Measurements from ENCODE around the gene KCNMB1. TPM values are rescaled to one million over a fixed set of nuclear protein-coding genes. Genes with fewer than 3 reads are reported as not detected.
"Not testable (repeated sequence)": the region's sequence is repeated elsewhere in the genome, so short reads cannot be mapped to it uniquely, and the experiment has no call there.

KCNMB1 gene
- total RNA-seq, 1 experiment from 2014 or later: not detected

DNA sequence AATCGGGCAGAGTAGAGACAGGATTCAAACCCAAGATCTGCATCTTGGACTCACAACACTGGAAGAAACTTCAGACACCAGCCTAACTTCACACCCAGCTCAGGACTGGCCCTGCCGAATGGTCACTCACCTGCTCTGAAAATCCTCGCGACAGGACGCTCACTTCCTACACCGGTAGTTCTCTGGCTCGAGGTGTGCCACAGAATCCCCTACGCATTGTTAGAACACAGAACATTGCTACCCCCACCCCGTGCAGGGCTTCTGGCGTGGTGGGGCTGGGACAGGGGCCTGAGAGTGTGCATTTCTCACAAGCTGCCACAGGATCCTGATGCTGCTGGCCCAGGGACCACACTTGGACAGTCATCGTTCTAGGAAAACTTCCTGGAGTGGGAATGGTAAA lies 12.1 kb downstream of the KCNMB1 start:
- no peak for DNase-seq (ENCODE audit: low spot score)

DNA sequence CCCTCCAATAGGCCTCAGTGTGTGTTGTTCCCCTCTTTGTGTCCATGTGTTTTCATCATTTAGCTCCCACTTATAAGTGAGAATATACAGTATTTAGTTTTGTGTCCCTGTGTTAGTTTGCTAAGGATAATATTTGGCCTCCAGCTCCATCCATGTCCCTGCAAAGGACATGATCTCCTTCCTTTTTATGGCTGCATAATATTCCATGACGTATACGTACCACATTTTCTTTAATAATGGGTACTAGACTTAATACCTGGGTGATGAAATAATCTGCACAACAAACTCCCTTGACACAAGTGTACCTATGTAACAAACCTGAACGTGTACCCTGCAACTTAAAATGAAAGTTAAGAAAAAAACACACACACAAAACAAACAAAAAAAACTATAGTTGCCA lies 12.6 kb downstream of the KCNMB1 start:
- not testable (repeated sequence) for DNase-seq (ENCODE audit: low spot score)

DNA sequence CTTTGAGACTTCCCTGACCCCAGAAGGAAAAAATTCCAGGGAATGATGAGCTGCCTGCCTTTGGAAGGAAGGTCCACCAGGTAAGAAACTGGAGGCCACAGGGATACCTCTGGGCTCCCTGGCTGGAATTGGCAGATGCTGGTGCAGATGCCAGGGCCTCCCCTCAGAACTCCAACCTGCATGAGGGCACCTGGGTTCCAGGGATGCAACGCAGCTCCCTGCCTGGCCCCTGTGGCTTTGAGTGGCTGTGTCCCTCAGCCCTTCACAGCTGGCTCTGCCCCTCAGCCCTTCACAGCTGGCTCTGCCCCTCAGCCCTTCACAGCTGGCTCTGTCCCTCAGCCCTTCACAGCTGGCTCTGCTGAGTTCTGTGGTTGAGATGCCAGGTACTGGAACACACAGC lies 13.9 kb downstream of the KCNMB1 start:
- DNase-seq (ENCODE audit: low spot score): no peak

DNA sequence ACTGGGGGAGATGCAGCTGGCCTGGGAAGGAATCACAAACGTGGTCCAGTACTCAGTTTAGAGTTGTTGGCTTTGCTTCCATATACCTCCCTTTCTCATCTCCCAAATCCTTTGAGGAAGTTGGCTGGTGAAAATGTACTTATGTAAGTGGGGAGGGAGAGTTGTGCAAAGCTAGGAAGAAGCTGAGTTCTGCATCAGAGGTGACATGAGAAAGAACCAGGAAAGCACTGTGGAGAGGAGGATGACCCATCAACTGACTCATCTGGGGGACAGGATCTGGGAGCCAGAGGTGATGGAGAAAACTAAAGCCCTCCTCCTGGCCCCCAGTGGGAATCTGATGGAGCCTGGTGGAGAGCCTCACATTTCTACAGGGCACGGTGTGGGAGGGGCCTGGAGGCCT lies 16.2 kb downstream of the KCNMB1 start:
- DNase-seq (ENCODE audit: low spot score): no peak

DNA sequence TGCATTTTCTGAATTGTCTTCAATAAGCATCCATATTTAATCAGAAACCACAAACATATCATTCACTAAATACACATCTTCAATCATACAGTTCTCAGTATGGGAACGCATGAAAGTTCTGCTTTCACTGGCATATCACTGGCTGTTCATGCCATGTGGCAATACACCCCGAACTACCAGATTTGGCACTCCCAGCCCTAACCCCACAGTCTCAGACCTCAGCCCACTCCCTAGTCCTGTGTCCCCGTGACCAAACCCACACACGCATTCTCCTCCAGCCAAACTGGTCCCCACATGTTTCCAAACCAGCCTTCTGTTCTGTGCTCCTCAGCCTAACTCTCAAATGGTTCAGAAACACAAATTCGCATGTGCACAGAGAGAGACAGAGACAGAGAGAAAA lies 20.6 kb downstream of the KCNMB1 start:
- no peak for DNase-seq (ENCODE audit: low spot score)

DNA sequence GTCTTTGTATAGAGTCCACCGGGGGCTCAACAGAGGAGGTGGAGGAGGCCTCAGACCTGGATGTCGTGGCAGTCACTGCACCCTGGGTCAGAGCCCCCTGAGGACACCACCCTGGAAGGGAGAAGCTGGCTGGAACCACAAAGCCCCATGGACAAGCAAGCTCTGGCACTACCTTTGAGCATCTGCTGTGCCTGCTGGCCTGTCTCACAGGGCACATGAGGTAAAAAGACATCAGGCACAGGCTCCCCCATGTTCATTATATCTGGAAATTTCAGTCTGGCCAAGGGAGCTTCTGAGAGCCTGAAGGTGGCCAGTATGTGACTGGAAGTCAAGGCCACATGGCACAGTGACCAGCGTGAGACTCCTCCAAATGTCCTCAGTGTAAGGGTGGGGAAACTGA lies 22.9 kb downstream of the KCNMB1 start:
- DNase-seq (ENCODE audit: low spot score): no peak

DNA sequence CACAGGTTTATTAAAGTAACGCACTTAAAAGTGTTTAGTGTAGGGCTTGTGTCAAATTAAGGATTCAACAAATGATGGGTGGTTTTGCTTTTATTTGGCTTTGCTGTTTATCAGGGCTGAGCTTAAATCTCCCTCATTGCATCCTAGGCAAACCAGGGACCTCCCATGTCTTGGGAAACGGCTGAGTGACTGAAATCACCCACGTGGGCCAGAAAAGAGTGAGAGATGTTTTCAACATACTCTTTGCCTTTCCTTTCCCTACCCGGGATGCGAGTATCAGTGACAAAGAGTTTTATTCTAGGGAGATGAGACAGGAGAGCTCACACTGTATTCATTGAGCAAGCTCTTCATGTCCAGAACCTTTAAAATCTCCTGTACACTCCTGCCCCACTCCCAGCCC lies 23.3 kb downstream of the KCNMB1 start:
- no peak for DNase-seq (ENCODE audit: low spot score)

DNA sequence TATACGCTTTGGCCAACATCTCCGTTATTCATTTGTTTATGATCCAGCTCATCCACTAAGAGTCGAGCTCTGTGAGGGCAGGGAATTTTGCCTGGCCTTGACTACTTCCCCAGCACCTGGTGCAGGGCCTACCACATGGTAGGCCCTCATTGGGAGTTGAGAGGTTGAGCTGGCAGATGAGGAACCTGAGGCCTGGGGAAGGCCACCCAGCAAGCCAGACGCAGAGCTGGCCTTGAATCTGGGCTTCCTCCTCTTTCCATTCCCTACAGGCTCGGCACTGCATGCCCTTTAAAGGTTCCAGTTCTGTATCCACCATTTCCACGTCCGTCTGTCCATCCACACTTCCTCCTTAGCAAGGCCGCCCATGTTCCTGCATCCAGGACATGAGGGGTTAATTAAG lies 24.2 kb downstream of the KCNMB1 start:
- no peak for DNase-seq (ENCODE audit: low spot score)

DNA sequence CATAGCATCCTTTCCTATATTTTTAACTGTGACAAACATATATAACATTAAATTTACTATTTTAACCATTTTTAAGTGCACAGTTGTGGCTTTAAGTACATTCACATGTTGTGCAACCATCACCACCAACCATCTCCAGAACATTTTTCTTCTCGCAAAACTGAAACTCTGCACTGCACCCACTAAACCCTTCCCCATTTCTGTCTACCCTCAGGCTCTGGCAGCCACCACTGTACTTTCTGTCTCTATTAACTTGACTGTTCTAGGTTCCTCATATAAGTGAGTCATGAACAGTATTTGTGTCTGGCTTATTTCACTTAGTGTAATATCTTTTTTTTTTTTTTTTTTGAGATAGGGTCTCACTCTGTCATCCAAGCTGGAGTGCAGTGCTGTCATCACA lies 25.5 kb downstream of the KCNMB1 start:
- DNase-seq (ENCODE audit: low spot score): no peak

DNA sequence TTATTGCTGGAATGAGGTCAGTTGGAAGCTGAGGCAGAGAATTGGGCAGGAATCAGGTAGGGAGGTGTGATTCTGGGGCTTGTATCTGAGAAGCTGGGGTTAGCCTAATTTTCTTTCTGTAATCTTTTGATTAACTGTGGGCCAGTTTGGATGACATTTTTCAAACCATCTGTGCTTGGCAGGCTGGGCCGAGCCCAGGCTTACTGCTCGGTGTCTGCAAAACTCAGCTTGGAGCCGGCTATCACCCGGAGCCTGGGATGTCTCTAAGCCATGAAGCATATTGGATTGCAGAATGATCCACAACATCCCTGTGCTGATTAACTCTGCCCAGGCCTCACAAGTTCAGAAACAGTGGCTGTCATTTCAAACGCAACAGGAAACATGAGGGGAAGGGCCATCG lies 26.5 kb downstream of the KCNMB1 start:
- DNase-seq (ENCODE audit: low spot score): no peak

DNA sequence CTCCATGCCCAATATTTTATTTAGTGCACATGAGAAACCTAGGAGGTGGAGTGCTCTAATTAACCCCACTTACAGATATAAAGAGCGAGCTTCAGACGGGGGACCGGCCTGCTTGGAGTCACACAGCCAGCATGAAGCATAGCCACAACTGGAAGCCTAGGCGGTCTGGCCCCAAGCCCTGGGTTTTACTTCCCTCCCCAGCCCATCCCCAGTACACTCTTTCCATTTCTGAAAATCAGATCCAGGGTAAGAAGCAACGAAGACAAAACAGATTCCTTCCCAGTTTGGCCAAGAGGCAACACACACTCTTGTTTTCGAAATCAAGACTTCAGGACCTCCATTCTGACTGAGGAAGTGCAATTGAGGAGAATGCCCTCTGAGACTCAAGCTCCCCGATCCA lies 27.1 kb downstream of the KCNMB1 start:
- DNase-seq (ENCODE audit: low spot score): no peak

DNA sequence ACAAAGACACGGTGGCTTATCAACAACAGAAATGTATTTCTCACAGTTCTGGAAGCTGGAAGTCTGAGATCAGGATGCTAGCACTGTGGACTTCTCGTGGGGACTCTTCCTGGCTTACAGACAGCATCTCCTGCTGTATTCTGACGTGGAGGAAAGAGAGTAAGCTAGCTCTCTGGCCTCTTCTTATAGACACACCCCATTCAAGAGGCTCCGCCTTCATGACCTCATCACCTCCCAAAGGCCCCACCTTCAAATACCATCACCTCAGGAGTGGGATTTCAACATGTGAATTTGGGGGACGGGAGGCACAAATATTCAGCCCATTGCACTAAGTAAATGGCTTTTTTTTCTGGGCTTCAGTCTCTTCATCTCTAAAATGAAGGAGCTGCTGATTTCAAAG lies 27.6 kb downstream of the KCNMB1 start:
- no peak for DNase-seq (ENCODE audit: low spot score)

DNA sequence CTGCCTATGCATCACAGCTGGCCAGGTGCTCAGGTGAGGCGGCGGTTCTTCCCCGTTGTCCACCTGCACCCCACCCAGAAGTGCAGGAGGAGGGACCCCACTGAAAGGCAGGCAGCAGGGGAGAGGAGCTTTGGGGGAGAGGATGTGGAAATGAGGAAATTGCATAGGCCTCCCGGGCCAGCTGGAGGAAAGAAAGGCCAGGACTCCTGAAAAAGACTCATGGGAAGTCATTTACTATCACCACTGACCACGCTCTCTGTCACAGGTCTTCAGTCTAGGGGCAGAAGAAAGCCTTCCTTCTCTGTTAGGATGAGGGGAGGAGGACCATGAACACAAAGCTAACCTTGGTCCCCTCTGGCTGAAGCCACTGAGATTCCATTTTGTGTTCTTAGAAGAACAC lies 28.1 kb downstream of the KCNMB1 start:
- DNase-seq (ENCODE audit: low spot score): no peak

DNA sequence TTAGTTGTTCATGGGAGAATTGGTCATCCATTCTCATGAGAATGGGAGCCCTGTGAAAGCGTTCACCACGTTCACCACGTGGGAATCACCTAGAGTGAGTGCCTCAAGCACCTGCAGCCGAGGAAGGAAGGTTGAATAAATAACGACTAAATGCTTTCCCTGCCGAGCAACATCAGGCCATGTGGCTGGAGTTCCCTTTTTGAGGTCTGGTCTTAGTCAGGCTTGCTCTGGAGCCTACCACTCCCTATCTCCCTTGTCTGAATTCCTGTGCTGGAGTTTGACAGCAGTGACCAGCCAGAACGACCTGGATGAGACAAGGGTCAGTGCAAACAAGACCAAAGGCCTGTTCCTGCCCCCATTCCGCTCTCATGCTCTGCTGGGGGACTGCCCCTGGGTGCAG lies 28.5 kb downstream of the KCNMB1 start:
- DNase-seq (ENCODE audit: low spot score): no peak

DNA sequence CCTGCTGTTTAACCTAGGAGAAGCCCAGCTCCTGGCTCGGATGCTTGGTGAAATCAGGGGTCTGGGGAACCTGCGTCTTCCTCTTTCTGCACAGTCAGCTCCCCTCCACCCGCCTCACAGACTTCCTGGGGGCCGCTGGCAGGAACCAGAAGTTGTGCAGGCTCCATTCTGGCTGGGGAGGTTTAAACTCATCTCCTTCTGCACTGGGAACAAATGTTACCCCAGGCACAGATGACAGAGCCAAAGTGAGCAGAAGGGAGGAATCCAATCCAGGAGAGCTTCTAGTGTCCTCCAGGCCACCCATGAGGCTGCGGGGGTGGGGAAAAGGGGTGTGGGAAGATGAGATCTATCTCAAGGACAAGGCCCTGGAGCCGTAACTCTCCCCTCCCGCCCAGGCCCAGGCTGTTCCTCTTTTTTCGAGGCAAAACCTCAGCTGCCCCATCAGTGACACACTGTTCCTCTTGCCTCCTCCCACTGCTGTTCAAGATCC lies 31.2 kb downstream of the KCNMB1 start:
- DNase-seq (ENCODE audit: low spot score): no peak

DNA sequence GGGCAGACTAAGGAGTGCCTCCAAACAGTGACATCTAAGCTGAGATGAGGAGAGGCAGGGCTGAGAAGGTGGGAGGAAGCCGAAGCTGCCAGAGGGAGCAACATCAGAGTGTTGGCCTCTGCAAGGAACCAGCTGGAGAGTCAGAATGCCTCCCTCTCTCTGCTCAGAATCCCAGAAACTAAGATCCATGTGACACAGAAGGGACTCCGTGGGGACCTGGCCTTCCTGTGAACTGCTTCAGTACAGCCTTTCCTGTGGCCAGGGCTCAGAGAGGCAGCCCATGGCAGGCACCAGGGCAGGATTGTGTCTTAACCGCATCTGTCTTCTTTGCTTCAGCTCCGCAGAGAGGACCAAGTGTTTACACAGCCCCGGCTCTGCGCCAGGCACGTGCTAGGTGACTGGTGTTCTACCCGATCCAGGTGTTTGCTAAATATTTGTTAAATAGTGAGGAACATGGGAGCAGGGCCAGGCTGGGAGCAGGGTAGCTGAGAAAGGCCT lies 33.5 kb downstream of the KCNMB1 start:
- DNase-seq (ENCODE audit: low spot score): no peak

DNA sequence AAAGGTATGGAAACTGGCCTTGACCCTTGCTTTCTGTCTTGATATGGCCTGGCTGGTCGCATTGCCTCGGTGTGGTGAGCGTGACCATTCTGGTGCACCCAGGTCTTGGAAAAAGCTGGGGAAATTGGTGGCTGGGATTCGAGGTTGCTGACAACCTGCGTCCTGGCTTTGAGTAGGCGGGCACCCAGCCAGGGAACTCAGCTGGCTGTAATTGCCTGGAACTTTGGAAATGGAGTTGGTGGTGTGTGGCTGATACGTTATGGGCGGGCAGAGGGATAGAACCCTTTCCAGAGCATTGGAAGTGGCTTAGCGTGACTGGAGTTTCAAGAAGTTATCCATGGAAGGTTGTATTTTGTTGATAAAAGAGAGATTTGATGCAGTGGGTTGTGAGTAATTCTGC lies 35.2 kb downstream of the KCNMB1 start:
- no peak for DNase-seq (ENCODE audit: low spot score)

DNA sequence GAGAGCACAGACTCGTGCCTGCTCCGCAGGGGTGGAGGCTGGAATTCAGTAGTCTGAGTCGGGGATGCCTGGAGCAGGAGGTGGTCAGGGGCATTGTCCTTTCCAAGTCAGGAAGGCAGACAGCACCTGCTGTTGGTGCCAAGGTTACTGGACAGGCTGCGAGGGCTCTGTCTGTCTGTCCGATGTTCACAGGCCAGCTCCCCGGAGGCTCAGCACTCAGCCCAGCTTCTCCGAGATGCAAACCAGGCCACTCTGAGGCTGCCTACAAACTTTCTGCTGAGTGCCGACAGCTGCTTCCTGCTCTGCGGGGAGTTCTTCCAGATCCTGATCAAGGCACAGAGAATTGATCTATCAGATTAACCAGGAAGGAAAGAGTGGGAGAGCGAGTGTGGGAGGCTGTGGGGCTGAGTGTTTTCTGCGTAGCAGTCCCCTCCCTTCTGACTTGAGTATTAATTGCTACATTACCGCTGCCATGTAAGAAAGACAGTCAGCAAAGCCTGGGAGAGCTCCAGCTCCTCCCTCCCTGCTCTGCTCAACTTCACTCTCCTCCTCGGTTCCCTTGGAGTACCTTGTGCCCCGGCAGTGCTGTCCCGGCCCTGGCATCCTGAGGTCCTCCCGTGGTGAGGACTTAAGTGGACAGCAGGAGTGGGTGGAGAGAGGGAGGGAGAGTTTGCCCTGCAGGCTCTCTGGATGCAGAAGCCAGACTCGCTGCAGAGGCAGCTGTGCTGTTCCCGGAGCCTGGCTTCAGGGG lies 36.0 kb downstream of the KCNMB1 start:
- DNase-seq (ENCODE audit: low spot score): no peak

DNA sequence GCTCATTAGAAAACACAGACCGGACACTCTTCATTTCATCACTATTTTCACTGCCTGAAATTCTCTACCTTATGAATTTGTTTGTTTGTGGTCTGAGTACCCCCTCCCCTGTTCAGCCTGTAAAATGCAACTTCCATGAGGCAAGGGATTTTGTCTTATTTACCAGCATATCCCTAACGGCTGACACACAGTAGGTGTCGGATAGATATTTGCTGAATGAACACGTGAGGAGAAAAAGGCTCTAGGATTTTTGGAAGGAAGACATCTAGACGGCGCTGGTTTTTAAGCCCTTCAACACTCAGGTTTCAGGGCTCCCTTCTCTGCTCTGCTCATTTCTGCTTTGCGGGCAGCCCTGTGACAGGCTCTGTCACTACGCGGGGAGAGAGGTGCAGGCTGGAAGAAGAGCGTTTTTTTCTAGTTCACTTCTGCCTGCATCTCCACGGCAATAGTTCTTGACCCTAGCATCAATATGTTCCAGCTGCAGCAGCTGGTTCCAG lies 41.0 kb downstream of the KCNMB1 start:
- DNase-seq (ENCODE audit: low spot score): no peak

DNA sequence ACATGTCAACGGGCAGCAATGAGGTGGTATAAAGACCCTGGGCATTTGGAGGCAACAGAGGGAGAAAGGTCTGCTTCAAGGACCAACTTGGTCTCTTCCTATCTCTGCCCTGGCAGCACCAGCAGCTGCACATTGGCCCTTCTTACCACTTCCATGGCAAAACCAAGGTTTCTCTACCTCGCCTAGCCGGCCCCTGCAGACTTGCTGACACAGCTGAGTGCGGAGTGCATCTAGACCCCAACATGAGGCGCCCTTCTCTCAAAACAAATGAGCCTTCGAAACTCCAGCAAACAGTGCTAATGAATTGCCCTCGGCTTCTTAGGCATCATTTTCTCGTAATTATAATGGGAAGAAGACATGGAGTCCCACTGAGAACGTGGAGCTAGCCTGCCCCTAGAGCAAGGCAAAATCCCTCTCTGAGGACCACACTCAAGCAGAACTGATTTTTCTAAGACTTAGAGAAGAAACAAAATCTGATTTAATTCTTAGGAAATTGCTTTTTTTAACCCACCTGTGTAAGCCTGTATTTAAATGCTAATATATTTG lies 42.1 kb downstream of the KCNMB1 start:
- DNase-seq (ENCODE audit: low spot score): no peak

DNA sequence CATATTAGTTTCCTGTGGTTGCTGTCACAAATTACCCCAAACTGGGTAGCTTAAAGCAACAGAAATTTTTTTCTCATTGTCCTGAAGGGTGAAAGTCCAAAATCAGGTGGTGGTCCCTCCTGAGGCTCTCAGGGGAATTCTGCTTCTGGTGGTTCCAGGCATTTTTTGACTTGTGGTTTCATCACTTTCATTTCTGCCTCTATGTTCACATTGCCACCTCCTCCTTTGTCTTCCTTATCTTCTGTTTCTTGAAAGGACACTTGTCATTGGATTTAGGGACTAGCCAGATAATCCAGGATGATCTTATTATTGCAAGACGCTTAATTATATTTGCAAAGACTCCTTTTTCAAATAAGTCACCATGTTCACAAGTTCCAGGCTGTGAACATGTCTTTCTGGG lies 43.2 kb downstream of the KCNMB1 start:
- no peak for DNase-seq (ENCODE audit: low spot score)

DNA sequence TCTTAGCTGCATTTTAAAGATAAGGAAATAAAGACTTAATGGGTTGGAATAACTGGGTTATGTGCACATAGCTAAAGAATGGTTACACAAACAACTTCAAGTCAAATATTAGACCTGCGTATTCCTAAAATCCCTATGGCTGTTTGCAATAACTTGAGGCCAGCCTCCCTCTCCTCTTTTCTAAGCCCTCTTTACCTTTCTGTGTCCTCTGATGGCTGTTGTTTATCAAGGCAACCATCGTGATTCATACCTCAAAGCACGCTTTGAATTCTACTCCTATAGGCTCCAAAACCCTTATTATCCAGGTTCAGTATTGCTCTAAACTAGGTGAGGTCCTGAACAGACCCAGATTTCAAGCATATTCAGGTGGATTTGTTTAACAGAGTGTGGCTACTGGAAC lies 46.0 kb downstream of the KCNMB1 start:
- DNase-seq (ENCODE audit: low spot score): no peak

DNA sequence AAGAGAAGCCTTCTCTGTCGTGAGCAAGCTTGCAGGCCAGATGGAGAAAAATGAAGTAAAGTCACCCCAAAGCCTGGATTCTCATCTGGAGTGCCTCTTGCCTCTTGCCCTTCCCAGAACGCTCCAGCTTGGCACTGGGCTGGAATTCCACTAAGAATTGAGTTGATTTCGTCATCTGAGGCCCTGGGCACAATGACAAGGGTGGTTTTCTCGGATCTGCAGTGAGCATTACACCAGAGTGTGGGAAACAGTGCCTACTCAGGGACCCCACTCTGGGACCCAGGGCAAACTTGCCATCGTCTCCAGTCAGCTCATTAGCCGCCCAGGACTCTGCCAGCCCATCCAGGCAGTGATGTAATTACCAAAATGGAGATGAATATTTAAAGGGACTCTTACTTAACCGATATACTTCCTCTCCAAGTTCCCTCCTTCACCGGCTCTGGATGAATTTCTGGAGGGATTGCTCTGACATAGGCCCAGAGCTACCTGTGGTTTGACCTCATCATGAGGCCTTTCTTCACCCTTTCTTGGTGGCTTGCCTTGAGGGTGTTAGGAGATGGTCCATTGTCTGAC lies 46.9 kb downstream of the KCNMB1 start:
- DNase-seq (ENCODE audit: low spot score): no peak

Measured in HT-29 (cell line).